ENCODE measurements around the gene RIGI.
A peak's percentile ranks its signal among the peaks of the same experiment; 100 is the strongest.
"Not testable (repeated sequence)": the region's sequence is repeated elsewhere in the genome, so short reads cannot be mapped to it uniquely, and the experiment has no call there.

RIGI gene

GRCh38 chr9:32551276-32552051, 25.5 kb upstream of the RIGI start:
- peak overlapping the region; percentile 64 to 78 for H3K4me3 ChIP-seq (replicated peaks in 1 of 2; ENCODE audit: low read depth in 2 of 2, low read length in 2 of 2)
- no peak for TF ChIP-seq CTCF (IDR thresholded peaks at IDR 0.05; ENCODE audit: low read depth, low read length)
- DNase-seq (ENCODE audit: low read depth in 2 of 2), result peak in 1 of 2 donors; percentile 61

GRCh38 chr9:32550562-32551275, 24.7 kb upstream of the RIGI start:
- TF ChIP-seq CTCF (IDR thresholded peaks at IDR 0.05; ENCODE audit: low read depth, low read length), result no peak
- peak; percentile 85 to 97 for DNase-seq (ENCODE audit: low read depth in 2 of 2)
- peak overlapping the region; percentile 64 to 78 for H3K4me3 ChIP-seq (replicated peaks in 1 of 2; ENCODE audit: low read depth in 2 of 2, low read length in 2 of 2)

- TF ChIP-seq CTCF (IDR thresholded peaks at IDR 0.05; ENCODE audit: low read depth, low read length), result no peak
- H3K4me3 ChIP-seq (replicated peaks in 1 of 2; ENCODE audit: low read depth in 2 of 2, low read length in 2 of 2), result peak overlapping the region; percentile 64 to 78
- DNase-seq (ENCODE audit: low read depth in 2 of 2), result peak; percentile 40 to 48
These were observed 24.2 kb upstream of the RIGI start for GRCh38 chr9:32550150-32550561.

- DNase-seq (ENCODE audit: low read depth in 2 of 2); H3K4me3 ChIP-seq (replicated peaks in 1 of 2; ENCODE audit: low read depth in 2 of 2, low read length in 2 of 2): not testable (repeated sequence)
These were observed 22.2 kb upstream of the RIGI start for GRCh38 chr9:32548213-32548612.

- no peak for DNase-seq (ENCODE audit: low read depth in 2 of 2)
- no peak for TF ChIP-seq CTCF (IDR thresholded peaks at IDR 0.05; ENCODE audit: low read depth, low read length)
- no peak overlapping the region for H3K4me3 ChIP-seq (replicated peaks in 1 of 2; ENCODE audit: low read depth in 2 of 2, low read length in 2 of 2)
These were observed 19.9 kb upstream of the RIGI start for GRCh38 chr9:32545884-32546283.

GRCh38 chr9:32543047-32543446, 17.1 kb upstream of the RIGI start:
- DNase-seq (ENCODE audit: low read depth in 2 of 2), result no peak

More at GRCh38 chr9:32543047-32543446, 17.1 kb upstream of the RIGI start:
- no peak overlapping the region for H3K4me3 ChIP-seq (replicated peaks in 1 of 2; ENCODE audit: low read depth in 2 of 2, low read length in 2 of 2)
- no peak for TF ChIP-seq CTCF (IDR thresholded peaks at IDR 0.05; ENCODE audit: low read depth, low read length)

Data from cardiac fibroblast (primary cell).